Measurements from ENCODE around the gene CD200. TPM values are rescaled to one million over a fixed set of nuclear protein-coding genes. Genes with fewer than 3 reads are reported as not detected.

CD200 gene
- total RNA-seq, 1 donor from 2014 or later = 23.8 TPM

DNA sequence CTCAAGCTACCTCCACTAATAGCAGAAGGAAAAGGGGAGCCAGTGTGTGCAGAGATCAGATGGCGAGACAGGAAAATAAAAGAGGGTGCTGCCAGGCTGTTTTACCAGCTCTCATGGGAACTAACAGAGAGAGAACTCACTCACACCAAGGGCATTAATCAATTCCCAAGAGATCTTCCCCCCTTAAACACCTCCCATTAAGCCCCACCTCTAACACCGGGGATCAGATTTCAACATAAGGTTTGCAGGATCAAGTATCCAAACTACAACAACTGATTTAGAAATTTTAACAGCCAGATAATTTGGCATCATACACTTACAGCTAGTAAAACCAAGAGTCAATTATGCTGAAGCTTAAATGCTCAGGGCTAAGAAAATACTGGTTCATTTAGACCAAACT is 18.9 kb downstream of the CD200 start:
- intact Hi-C loops (cut with DNase I) = no loop called here
- ATAC-seq (no peak), DNase-seq (ENCODE audit: low spot score) (no peak)

GRCh38 chr3:112352720-112353119 is 19.8 kb downstream of the CD200 start:
- ATAC-seq = no peak
- intact Hi-C loops (cut with DNase I) = no loop called here
- DNase-seq (ENCODE audit: low spot score) = no peak

DNA sequence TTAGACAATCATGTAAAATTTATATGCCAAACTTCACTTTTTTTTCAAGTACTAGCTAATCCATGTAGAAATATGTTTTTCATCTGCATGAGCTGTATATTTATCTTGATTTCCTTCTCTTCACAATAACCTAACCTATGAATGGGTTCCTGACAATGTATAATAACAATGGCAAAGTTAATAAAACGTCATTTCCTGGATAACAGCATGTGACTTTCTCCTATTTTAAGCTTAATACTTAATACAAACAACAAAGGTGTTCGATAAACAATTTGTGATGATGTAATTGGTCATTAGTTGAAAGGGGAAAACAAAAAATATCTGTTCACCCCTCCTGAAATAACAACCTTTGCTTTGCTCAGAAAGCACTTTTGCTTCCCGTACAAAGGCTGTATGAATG is 20.4 kb downstream of the CD200 start:
- DNase-seq (ENCODE audit: low spot score) = no peak
- no peak for ATAC-seq
- intact Hi-C loops (cut with DNase I) = no loop called here

DNA sequence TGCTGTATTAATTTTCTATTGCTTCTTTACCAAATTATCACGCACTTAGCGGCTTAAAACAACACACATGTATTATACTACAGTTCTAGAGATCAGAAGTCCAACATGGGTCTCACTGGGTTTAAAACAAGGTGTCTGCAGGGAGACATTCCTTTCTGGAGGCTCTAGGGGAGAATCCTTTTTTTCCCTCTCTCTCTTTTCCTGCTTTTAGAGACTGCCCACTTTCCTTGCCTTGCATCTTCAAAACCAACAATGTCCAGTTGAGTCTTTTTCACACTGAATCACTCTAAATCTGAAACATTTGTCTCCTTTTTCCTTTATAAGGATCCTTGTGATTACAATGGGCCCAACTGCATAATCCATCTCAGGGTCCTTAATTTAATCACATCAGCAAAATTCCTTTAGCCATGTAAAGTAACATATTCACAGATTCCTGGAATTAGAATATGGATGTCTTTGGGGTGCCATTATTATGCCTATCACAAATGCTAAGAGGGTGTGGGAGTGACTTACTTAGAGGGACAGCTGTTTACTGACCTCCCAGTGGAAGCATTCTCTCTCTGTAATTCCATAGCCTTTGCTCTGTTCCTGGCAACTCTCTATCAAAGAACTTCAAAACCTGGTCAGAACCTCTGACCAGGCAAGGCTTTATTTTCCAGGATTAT is 21.8 kb downstream of the CD200 start:
- no peak for ATAC-seq
- DNase-seq (ENCODE audit: low spot score) = no peak
- intact Hi-C loops (cut with DNase I) = no loop called here

GRCh38 chr3:112355307-112355687 is 22.3 kb downstream of the CD200 start:
- intact Hi-C loops (cut with DNase I) = no loop called here
- DNase-seq (ENCODE audit: low spot score) = no peak
- ATAC-seq = no peak

GRCh38 chr3:112357930-112358780 is 25.2 kb downstream of the CD200 start:
- DNase-seq (ENCODE audit: low spot score) = no peak
- no peak for ATAC-seq
- intact Hi-C loops (cut with DNase I) = no loop called here

GRCh38 chr3:112360561-112360960 is 27.6 kb downstream of the CD200 start:
- no peak for DNase-seq (ENCODE audit: low spot score)
- intact Hi-C loops (cut with DNase I) = no loop called here
- ATAC-seq = peak; percentile 61

DNA sequence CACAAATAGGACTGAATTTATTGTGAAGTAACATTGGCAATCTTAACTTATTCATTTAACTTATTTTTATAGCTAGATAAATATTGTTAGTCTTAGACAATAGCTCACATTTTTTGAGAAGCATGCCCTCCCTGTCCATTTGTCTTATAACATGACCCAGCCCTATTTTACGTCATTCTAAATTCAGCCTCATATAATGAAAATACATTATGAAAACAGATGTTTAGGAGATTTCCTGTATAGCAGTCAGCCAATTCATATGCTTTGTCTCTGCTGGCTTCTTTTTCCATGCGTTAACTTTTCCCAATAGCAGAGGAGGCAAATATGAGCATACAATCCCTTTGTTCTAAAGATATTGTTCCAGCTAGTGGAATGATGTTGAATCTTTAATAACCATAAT is 29.3 kb downstream of the CD200 start:
- ATAC-seq (no peak), DNase-seq (ENCODE audit: low spot score) (no peak)

GRCh38 chr3:112364291-112364690 is 31.3 kb downstream of the CD200 start:
- no peak for ATAC-seq
- DNase-seq (ENCODE audit: low spot score) = no peak
- intact Hi-C loops (cut with DNase I) = no loop called here

More for the DNA sequence above, 29.3 kb downstream of the CD200 start:
- intact Hi-C loops (cut with DNase I) = no loop called here

- intact Hi-C loops (cut with DNase I) = no loop called here
- DNase-seq (ENCODE audit: low spot score) = no peak
- no peak for ATAC-seq
These were observed 32.1 kb downstream of the CD200 start for GRCh38 chr3:112365035-112365434.

DNA sequence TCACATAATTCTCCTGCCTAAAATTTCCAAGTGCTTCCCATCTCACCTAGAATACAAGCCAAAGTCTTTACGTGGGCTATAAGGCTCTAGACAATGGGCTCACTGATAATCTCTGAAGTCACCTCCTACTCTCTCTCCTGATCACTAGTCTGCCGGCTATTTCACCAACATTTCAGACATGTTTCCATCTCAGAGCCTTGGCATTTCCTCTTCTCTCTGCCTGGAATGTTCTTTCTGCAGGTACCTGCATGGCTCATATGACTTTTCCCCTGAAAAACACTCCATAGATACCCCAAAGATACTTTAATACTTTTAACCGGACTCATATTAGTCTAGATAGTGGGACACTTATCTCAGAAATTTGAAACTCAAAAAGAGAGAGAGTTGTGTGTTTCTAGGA is 32.7 kb downstream of the CD200 start:
- ATAC-seq (no peak), DNase-seq (ENCODE audit: low spot score) (no peak)
- intact Hi-C loops (cut with DNase I) = no loop called here

DNA sequence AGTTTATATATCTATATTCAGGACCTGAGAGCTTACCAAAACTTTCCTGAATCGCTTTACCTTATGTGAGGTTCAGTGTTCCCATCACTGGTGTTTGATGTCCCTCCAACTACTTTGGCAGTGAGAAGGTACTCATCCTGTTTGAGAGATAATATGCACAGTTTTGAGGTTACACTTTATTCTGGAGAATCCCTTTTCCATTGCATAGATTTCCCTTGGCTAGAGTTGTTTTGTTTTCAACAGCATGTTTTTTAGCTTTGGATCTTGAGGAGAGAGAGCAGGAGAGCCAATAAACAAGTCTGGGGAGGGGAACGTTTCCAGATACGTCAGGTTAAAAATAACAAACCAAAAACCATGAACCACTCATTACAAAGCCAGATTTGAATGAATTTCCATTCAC is 33.6 kb downstream of the CD200 start:
- no peak for ATAC-seq
- intact Hi-C loops (cut with DNase I) = no loop called here

GRCh38 chr3:112371569-112371968 is 38.6 kb downstream of the CD200 start:
- intact Hi-C loops (cut with DNase I) = no loop called here
- ATAC-seq (no peak), DNase-seq (ENCODE audit: low spot score) (no peak)

More for the DNA sequence above, 33.6 kb downstream of the CD200 start:
- no peak for DNase-seq (ENCODE audit: low spot score)

DNA sequence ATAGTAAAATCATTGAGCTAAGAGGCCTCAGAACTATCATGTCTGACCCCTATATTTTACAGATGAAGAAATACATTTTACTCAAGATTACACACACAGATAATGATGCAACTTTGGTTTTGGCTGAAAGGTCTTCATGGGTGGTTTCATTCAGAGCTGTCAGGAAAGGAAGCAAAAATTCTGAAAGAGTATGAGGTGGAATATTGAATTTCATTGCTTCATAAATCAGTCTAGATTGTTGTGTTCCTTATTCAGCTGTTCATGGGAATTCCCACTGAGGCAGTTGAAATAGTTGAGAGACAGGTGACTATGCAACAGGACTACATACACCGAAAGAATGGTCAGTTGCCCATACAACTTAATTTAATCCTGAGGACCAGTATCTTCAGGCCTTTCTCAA is 39.4 kb downstream of the CD200 start:
- DNase-seq (ENCODE audit: low spot score) (no peak), ATAC-seq (peak; percentile 23)
- intact Hi-C loops (cut with DNase I) = no loop called here

GRCh38 chr3:112373476-112373875 is 40.5 kb downstream of the CD200 start:
- DNase-seq (ENCODE audit: low spot score) (no peak), ATAC-seq (no peak)
- intact Hi-C loops (cut with DNase I) = no loop called here

GRCh38 chr3:112373924-112374323 is 41.0 kb downstream of the CD200 start:
- ATAC-seq (no peak), DNase-seq (ENCODE audit: low spot score) (no peak)
- intact Hi-C loops (cut with DNase I) = no loop called here

DNA sequence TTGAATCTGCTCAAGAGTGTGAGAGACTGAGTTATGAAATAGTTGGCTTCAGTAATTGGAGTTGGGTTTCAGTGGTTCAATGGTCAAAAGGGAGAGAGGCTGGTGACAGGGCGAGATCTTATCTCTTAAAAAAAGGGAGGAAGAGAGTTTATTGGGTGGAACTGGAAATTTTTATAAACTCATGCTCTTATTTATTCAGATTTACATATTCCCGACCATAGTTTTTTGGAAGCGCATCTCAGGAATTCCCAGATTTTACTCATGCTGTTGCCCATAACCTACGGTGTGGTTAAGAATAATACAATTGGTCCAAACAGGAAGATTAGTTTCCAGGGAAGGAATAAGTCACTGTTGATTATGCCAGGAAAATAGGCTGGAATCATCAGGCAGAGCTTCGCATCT is 41.4 kb downstream of the CD200 start:
- intact Hi-C loops (cut with DNase I) = no loop called here
- peak; percentile 66 for ATAC-seq
- DNase-seq (ENCODE audit: low spot score) = no peak

DNA sequence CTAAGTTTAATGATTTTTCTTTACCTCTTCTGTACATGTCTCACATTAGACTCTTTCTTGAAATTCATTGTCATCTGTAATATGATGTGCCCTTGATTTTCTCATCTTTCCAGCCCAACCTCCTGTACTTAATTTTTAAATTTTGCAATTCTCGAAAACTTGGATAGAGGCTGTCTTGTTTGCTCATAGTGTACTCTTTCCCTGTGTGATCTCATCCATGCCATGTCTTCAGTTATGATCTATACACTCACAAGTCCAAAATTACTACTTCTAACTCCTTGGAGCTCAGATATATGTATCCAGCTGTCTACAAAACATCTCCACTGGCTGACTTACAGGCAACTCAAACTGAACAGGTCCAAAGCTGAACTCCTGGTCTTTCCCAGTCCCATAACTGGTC is 42.2 kb downstream of the CD200 start:
- DNase-seq (ENCODE audit: low spot score) (no peak), ATAC-seq (peak; percentile 55)
- intact Hi-C loops (cut with DNase I) = no loop called here

- intact Hi-C loops (cut with DNase I) = no loop called here
- DNase-seq (ENCODE audit: low spot score) = no peak
- no peak for ATAC-seq
These were observed 43.4 kb downstream of the CD200 start for GRCh38 chr3:112376241-112376911.

DNA sequence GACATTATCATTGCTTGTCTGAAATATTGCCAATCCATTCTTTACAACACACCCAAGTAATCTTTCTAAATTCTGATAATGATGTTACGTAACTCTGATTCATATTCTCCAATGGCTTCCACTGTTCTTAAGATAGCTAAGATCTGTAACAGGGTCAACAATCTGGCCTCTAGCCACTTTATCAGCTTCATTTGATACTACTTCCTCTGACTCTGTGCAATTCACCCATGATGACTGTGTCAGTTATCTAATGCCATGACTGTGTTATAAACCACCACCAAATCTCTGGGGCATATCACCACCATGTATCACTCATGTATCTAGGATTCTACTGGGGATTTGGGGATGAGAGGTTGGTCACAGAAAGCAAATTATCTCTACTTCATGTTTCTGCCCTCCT is 44.0 kb downstream of the CD200 start:
- intact Hi-C loops (cut with DNase I) = no loop called here
- DNase-seq (ENCODE audit: low spot score) = no peak
- ATAC-seq = peak; percentile 55

All from sciatic nerve (tissue), 2 donors.